GM12878 (cell line): Measurements from ENCODE around the gene ABHD2. TPM values are rescaled to one million over a fixed set of nuclear protein-coding genes. Genes with fewer than 3 reads are reported as not detected.

ENCODE experiments used
- ATAC-seq: fragments of 200-7000 bp; cut with Tn5 transposase; 3 replicates; pipeline ENCODE4 v1.9.1; 2020; ENCODE audit warnings: mild to moderate bottlenecking, moderate library complexity
- BruUV-seq: library from RNA; stranded (reverse); fragments of 400-500 nt; replicated peaks from 2 replicates; lab custom pipeline; 2021; lab: Mats Ljungman, UMichigan
- CTCF ChIA-PET: fragments of 300-600 bp; sonication (Branson Sonifier 250); formaldehyde crosslinking; extraction: SDS; loops from one replicate; lab custom pipeline; 2021; ENCODE audit warnings: inconsistent platforms; lab: Yijun Ruan, JAX
- POLR2A ChIA-PET: fragments of 350-600 bp; formaldehyde crosslinking; extraction: SDS; loops from one replicate; lab custom pipeline; 2021; ENCODE audit warnings: inconsistent platforms; lab: Charles Lee
- RAD21 ChIA-PET: fragments of 300-600 bp; sonication (Branson Sonifier 250); formaldehyde crosslinking; loops from one replicate; lab custom pipeline; 2023; ENCODE audit warnings: antibody characterized with exemption; ENCODE audit not compliant: unreplicated experiment; lab: Charles Lee
- SMC1A ChIA-PET: fragments of 300-600 bp; sonication (Branson Sonifier 250); formaldehyde crosslinking; loops from one replicate; lab custom pipeline; 2023; ENCODE audit not compliant: unreplicated experiment, uncharacterized antibody; lab: Charles Lee
- DNase-seq: peaks from one replicate; pipeline ENCODE4 v3.0.0-alpha.2; 2011; ENCODE audit warnings: low read depth, low spot score
- FAIRE-seq: peaks from 3 replicates; lab custom pipeline; 2011; peaks lifted over from hg19 to GRCh38; lab: Jason Lieb, UNC
- H2AFZ ChIP-seq: 2 replicates; pipeline ENCODE4 v1.6.0; 2011; ENCODE audit warnings: low read depth, low read length, control low read depth; ENCODE audit not compliant: control insufficient read depth
- H3K27ac ChIP-seq: 2 replicates; pipeline ENCODE4 v1.5.1; 2011; ENCODE audit warnings: control low read depth; ENCODE audit not compliant: control insufficient read depth, insufficient read depth
- H3K27me3 ChIP-seq, 2 experiments: replicated peaks in 1 of 2; 2 replicates each; pipeline versions ENCODE4 v1.6.0 to v1.6.1; 2011; ENCODE audit warnings: low read length in 1 of 2; ENCODE audit not compliant: control insufficient read depth in 2 of 2, insufficient read depth in 2 of 2
- H3K36me3 ChIP-seq, 2 experiments: 2 replicates each; pipeline ENCODE4 v1.5.1; 2011; ENCODE audit warnings: low read length in 1 of 2; ENCODE audit not compliant: control insufficient read depth in 2 of 2, insufficient read depth in 2 of 2
- H3K4me1 ChIP-seq: 2 replicates; pipeline ENCODE4 v1.6.1; 2011; ENCODE audit warnings: mild to moderate bottlenecking, low read length, moderate library complexity, mixed read lengths; ENCODE audit not compliant: control insufficient read depth, insufficient read depth
- H3K4me2 ChIP-seq: 2 replicates; pipeline ENCODE4 v1.6.0; 2011; ENCODE audit warnings: control low read depth; ENCODE audit not compliant: control insufficient read depth, insufficient read depth
- H3K4me3 ChIP-seq: fragments of 200-600 bp; sonication (generic); 2 replicates; pipeline ENCODE4 v1.5.1; 2016
- H3K79me2 ChIP-seq: 2 replicates; pipeline ENCODE4 v1.6.0; 2011; ENCODE audit warnings: low read length; ENCODE audit not compliant: control insufficient read depth, insufficient read depth
- H3K9ac ChIP-seq: 2 replicates; pipeline ENCODE4 v1.8.0; 2011; ENCODE audit warnings: low read length, control low read depth, mixed read lengths; ENCODE audit not compliant: control insufficient read depth, insufficient read depth
- H3K9me3 ChIP-seq: replicated peaks from 3 replicates; pipeline ENCODE4 v1.5.1; 2011; ENCODE audit warnings: mild to moderate bottlenecking, low read length; ENCODE audit not compliant: control insufficient read depth, insufficient read depth
- H4K20me1 ChIP-seq: 2 replicates; pipeline ENCODE4 v1.6.0; 2011; ENCODE audit not compliant: control insufficient read depth, insufficient read depth
- EZH2 ChIP-seq: IDR thresholded peaks from 2 replicates; pipeline ENCODE4 v1.6.1; 2012; ENCODE audit warnings: low read depth, mild to moderate bottlenecking, control low read depth, inconsistent platforms, low read length, borderline replicate concordance; ENCODE audit not compliant: control insufficient read depth
- HCFC1 ChIP-seq: fragments of 150-350 bp; IDR thresholded peaks from 2 replicates; pipeline ENCODE4 v1.6.1; 2014; ENCODE audit warnings: low read length
- JUND ChIP-seq: IDR thresholded peaks from 2 replicates; pipeline ENCODE4 v1.6.1; 2012; ENCODE audit warnings: low read depth, mild to moderate bottlenecking, low read length, improper control_type of control experiment, moderate library complexity
- PBX3 ChIP-seq: IDR thresholded peaks from 2 replicates; pipeline ENCODE4 v1.6.1; 2011; ENCODE audit warnings: mild to moderate bottlenecking, low read depth, low read length, moderate library complexity; ENCODE audit not compliant: insufficient replicate concordance
- SMAD1 ChIP-seq: fragments of 450-650 bp; IDR thresholded peaks from 2 replicates; pipeline ENCODE4 v1.6.1; 2018; ENCODE audit warnings: mild to moderate bottlenecking, low read depth; ENCODE audit not compliant: partially characterized antibody
- ZBTB11 ChIP-seq: fragments of 450-650 bp; formaldehyde crosslinking; IDR thresholded peaks from 2 replicates; pipeline ENCODE4 v1.5.0; 2022; ENCODE audit warnings: mild to moderate bottlenecking, missing genetic modification characterization
- in situ Hi-C: fragments of 300-500 bp; cut with MboI; formaldehyde crosslinking; loops from 9 replicates; pipeline ENCODE4 v1.14.3; 2018; ENCODE audit warnings: mixed read lengths
- intact Hi-C: fragments of 100-400 bp; cut with micrococcal nuclease; formaldehyde crosslinking; loops from one replicate; pipeline ENCODE4 v1.14.2; 2022; ENCODE audit not compliant: unreplicated experiment
- polyA plus RNA-seq, 11 experiments: library from polyadenylated mRNA; depleted of rRNA in 4 of 11; unstranded in 6 of 11; stranded (reverse) in 5 of 11; fragments of >200 nt; fragmentation: Nextera tagmentation in 4 of 11; fragmentation: Illumina TruSeq in 1 of 11; extraction: Ambion mirVana in 4 of 11; extraction: Trizol in 1 of 11; gene quantifications; 1 replicate in 1 of 11; 2 replicates in 10 of 11; pipeline versions ENCODE4 v1.2.1 to v1.2.3, GENCODE V29; 2011 to 2016; ENCODE audit warnings: inconsistent platforms in 2 of 11, missing spikeins in 2 of 11, low read depth in 1 of 11
- total RNA-seq, 4 experiments: library from RNA; depleted of rRNA in 3 of 4; stranded (reverse); fragments of >200 nt in 3 of 4; fragmentation: Illumina TruSeq in 1 of 4; extraction: Trizol in 1 of 4; gene quantifications; 2 replicates each; pipeline versions ENCODE4 v1.2.1 to v1.2.3, GENCODE V29; 2013 to 2021
- TF ChIP-seq, protein P1 (sequence below): IDR thresholded peaks from 2 replicates; pipeline ENCODE4 v1.6.1; 2012; ENCODE audit warnings: improper control_type of control experiment, low read depth, low read length; ENCODE audit not compliant: insufficient replicate concordance
- TF ChIP-seq, protein P2 (sequence below): fragments of 450-650 bp; IDR thresholded peaks from 2 replicates; pipeline ENCODE4 v1.6.1; 2016; ENCODE audit warnings: mild to moderate bottlenecking

ABHD2 gene
- total and polyA plus RNA-seq, 10 of the 15 experiments (the other 5 are each of a cell fraction or from before 2014, with no cell fraction given): 1.2 to 33.6 (median 20.4) TPM

DNA sequence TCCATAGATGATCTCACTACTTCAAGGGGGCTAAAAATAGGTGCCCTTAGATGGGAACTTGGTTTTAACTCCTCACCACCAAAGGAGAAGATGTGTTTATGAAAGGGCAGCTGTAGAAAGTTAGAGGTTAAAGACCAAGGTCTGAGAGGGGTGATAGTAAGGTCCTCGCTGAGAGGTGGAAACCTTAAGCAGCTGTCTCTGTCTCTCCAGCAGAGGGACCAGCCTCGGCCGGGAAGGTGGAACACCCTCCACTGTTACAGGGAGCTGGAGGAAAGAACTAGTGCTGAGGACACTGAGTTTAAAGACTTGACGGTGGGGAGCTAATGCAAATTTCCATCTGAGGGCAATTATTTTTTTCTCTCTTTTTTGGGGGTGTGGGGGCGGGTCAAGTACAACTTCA, 142.0 kb downstream of the ABHD2 start (continued):
- TF ChIP-seq, protein P1, sequence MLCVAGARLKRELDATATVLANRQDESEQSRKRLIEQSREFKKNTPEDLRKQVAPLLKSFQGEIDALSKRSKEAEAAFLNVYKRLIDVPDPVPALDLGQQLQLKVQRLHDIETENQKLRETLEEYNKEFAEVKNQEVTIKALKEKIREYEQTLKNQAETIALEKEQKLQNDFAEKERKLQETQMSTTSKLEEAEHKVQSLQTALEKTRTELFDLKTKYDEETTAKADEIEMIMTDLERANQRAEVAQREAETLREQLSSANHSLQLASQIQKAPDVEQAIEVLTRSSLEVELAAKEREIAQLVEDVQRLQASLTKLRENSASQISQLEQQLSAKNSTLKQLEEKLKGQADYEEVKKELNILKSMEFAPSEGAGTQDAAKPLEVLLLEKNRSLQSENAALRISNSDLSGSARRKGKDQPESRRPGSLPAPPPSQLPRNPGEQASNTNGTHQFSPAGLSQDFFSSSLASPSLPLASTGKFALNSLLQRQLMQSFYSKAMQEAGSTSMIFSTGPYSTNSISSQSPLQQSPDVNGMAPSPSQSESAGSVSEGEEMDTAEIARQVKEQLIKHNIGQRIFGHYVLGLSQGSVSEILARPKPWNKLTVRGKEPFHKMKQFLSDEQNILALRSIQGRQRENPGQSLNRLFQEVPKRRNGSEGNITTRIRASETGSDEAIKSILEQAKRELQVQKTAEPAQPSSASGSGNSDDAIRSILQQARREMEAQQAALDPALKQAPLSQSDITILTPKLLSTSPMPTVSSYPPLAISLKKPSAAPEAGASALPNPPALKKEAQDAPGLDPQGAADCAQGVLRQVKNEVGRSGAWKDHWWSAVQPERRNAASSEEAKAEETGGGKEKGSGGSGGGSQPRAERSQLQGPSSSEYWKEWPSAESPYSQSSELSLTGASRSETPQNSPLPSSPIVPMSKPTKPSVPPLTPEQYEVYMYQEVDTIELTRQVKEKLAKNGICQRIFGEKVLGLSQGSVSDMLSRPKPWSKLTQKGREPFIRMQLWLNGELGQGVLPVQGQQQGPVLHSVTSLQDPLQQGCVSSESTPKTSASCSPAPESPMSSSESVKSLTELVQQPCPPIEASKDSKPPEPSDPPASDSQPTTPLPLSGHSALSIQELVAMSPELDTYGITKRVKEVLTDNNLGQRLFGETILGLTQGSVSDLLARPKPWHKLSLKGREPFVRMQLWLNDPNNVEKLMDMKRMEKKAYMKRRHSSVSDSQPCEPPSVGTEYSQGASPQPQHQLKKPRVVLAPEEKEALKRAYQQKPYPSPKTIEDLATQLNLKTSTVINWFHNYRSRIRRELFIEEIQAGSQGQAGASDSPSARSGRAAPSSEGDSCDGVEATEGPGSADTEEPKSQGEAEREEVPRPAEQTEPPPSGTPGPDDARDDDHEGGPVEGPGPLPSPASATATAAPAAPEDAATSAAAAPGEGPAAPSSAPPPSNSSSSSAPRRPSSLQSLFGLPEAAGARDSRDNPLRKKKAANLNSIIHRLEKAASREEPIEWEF: no peak
- TF ChIP-seq JUND: no peak
- TF ChIP-seq, all 136 proteins: peak for 0

DNA sequence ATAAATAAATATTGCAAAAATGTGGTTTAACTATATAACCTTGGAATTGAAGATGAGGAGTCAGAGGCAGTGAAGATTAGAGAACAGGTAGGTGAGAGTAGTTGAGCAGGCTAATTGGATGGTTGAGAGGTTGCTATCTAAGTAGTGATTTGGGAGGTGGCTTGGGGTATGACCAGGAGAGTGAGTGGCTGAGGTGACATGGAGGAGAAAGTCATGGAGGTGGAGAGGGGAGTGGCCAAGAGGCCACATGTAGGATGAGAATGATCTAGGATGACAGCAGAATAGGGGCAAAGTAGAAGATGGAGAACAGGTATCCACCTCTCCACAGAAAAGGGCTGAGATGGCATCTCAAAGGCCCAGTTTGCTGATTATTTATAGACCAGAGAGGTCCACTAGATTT, 143.6 kb downstream of the ABHD2 start:
- DNase-seq (no peak), FAIRE-seq (no peak), ATAC-seq (no peak)
- ChIA-PET CTCF (interaction anchor here (1.1 kb wide), 1 partner anchor 12 kb away, joined by 3 read pairs; the partner anchor contains the start of gene FANCI), SMC1A (no interaction called here), RAD21 (no interaction called here), POLR2A (no interaction called here)
- Histone ChIP-seq H3K9ac (no peak overlapping the region), H3K4me1 (no peaks in the 10 kb centered on the region), H3K36me3 (no peaks in the 10 kb centered on the region), H3K27me3 (no peaks in the 10 kb centered on the region), H3K4me3 (no peak overlapping the region), H3K27ac (no peak overlapping the region), H3K9me3 (no peaks in the 10 kb centered on the region), H4K20me1 (no peaks in the 10 kb centered on the region), H3K4me2 (no peak overlapping the region), H2AFZ (no peak overlapping the region), H3K79me2 (no peaks in the 10 kb centered on the region)
- no TSS peak for BruUV-seq
- in situ Hi-C loops: no loop called here
- intact Hi-C loops: no loop called here
- TF ChIP-seq JUND: no peak
- TF ChIP-seq SMAD1: no peak
- no peak for TF ChIP-seq PBX3
- no peak for TF ChIP-seq ZBTB11 (CRISPR knock-in tag)
- TF ChIP-seq, protein P2, sequence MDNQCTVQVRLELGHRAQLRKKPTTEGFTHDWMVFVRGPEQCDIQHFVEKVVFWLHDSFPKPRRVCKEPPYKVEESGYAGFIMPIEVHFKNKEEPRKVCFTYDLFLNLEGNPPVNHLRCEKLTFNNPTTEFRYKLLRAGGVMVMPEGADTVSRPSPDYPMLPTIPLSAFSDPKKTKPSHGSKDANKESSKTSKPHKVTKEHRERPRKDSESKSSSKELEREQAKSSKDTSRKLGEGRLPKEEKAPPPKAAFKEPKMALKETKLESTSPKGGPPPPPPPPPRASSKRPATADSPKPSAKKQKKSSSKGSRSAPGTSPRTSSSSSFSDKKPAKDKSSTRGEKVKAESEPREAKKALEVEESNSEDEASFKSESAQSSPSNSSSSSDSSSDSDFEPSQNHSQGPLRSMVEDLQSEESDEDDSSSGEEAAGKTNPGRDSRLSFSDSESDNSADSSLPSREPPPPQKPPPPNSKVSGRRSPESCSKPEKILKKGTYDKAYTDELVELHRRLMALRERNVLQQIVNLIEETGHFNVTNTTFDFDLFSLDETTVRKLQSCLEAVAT: no peak
- no peak for TF ChIP-seq EZH2
- no peak for TF ChIP-seq HCFC1
